T-helper 22 cell (primary cell): ENCODE results near the gene PTTG1IP.

Source experiments
- DNase-seq: peaks from one replicate; pipeline ENCODE4 v3.0.0-alpha.2; 2020; ENCODE audit warnings: low read depth

The PTTG1IP gene

GRCh38 chr21:44909719-44910118, 36.2 kb upstream of the PTTG1IP start:
- no peak for DNase-seq

GRCh38 chr21:44908908-44909307, 35.4 kb upstream of the PTTG1IP start:
- DNase-seq: no peak

- no peak for DNase-seq
Observed at GRCh38 chr21:44907966-44908895, 34.7 kb upstream of the PTTG1IP start.

- DNase-seq: no peak
Observed at GRCh38 chr21:44907225-44907965, 33.9 kb upstream of the PTTG1IP start.

GRCh38 chr21:44905728-44906090, 32.2 kb upstream of the PTTG1IP start:
- no peak for DNase-seq

- DNase-seq: no peak
Observed at GRCh38 chr21:44905016-44905727, 31.7 kb upstream of the PTTG1IP start.

- no peak for DNase-seq
Observed at GRCh38 chr21:44904141-44904923, 30.8 kb upstream of the PTTG1IP start.

- no peak for DNase-seq
Observed at GRCh38 chr21:44903689-44904088, 30.2 kb upstream of the PTTG1IP start.

- DNase-seq: no peak
Observed at GRCh38 chr21:44903050-44903685, 29.7 kb upstream of the PTTG1IP start.

- no peak for DNase-seq
Observed at GRCh38 chr21:44902268-44903049, 29.0 kb upstream of the PTTG1IP start.

GRCh38 chr21:44901391-44902074, 28.0 kb upstream of the PTTG1IP start:
- DNase-seq: no peak

- no peak for DNase-seq
Observed at GRCh38 chr21:44900559-44901251, 27.2 kb upstream of the PTTG1IP start.

GRCh38 chr21:44899768-44900558, 26.5 kb upstream of the PTTG1IP start:
- DNase-seq: no peak

GRCh38 chr21:44898851-44899767, 25.6 kb upstream of the PTTG1IP start:
- no peak for DNase-seq

GRCh38 chr21:44898011-44898488, 24.6 kb upstream of the PTTG1IP start:
- DNase-seq: no peak

GRCh38 chr21:44897326-44898010, 24.0 kb upstream of the PTTG1IP start:
- no peak for DNase-seq
